ENCODE data around the gene PHC2.

GRCh38 chr1:33332881-33333280, 98.0 kb downstream of the PHC2 start:
- TF ChIP-seq, protein P1, sequence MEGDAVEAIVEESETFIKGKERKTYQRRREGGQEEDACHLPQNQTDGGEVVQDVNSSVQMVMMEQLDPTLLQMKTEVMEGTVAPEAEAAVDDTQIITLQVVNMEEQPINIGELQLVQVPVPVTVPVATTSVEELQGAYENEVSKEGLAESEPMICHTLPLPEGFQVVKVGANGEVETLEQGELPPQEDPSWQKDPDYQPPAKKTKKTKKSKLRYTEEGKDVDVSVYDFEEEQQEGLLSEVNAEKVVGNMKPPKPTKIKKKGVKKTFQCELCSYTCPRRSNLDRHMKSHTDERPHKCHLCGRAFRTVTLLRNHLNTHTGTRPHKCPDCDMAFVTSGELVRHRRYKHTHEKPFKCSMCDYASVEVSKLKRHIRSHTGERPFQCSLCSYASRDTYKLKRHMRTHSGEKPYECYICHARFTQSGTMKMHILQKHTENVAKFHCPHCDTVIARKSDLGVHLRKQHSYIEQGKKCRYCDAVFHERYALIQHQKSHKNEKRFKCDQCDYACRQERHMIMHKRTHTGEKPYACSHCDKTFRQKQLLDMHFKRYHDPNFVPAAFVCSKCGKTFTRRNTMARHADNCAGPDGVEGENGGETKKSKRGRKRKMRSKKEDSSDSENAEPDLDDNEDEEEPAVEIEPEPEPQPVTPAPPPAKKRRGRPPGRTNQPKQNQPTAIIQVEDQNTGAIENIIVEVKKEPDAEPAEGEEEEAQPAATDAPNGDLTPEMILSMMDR (IDR thresholded peaks at IDR 0.05): no peak
- no peak for TF ChIP-seq POLR2A (IDR thresholded peaks at IDR 0.05)

All from heart left ventricle (tissue), 13 donors.